Stimulated activated CD8-positive, alpha-beta memory T cell treated with anti-CD3 and anti-CD28 coated beads, Interleukin-12 subunit alpha, Interleukin-12 subunit beta, amount 100 ng/mL, for 4 hours (primary cell): ENCODE results near the gene AKR1C4.
"Not testable (repeated sequence)": the region's sequence is repeated elsewhere in the genome, so short reads cannot be mapped to it uniquely, and the experiment has no call there.

Source experiments
- DNase-seq: peaks from one replicate; pipeline ENCODE4 v3.0.0-alpha.2; 2020; ENCODE audit warnings: low read depth

The AKR1C4 gene

DNA sequence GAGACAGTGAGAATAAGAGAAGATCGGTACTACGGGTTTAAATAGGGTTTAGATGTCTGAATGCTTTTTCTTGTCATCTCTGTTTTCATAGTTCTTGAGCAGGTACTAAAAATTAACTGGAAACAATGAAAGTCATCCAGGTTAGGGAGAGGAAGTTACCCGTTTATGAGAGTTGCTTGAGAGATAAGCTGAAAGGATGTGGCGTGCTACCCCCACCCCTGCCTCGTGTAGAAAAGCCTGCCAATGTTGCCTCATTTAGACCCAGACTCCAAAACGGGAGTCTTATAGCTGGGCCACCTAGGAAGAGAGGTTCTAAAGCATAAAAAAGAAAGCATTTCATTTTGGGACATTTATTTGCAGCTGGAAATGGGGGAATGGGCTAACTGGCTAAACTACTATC is 10.2 kb downstream of the AKR1C4 start:
- DNase-seq, result no peak

DNA sequence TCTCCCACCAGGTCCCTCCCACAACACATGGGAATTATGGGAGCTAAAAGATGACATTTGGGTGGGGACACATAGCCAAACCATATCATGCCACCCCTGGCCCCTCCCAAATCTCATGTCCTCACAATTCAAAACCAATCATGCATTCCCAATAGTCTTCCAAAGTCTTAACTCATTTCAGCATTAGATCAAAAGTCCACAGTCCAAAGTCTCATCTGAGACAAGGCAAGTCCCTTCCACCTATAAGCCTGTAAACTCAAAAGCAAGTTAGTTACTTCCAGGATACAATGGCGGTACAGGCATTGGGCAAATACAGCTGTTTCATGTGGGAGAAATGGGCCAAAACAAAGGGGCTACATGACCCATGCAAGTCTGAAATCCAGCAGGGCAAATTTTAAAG is 13.1 kb downstream of the AKR1C4 start:
- DNase-seq, result not testable (repeated sequence)

GRCh38 chr10:5210261-5210660 is 13.6 kb downstream of the AKR1C4 start:
- not testable (repeated sequence) for DNase-seq

DNA sequence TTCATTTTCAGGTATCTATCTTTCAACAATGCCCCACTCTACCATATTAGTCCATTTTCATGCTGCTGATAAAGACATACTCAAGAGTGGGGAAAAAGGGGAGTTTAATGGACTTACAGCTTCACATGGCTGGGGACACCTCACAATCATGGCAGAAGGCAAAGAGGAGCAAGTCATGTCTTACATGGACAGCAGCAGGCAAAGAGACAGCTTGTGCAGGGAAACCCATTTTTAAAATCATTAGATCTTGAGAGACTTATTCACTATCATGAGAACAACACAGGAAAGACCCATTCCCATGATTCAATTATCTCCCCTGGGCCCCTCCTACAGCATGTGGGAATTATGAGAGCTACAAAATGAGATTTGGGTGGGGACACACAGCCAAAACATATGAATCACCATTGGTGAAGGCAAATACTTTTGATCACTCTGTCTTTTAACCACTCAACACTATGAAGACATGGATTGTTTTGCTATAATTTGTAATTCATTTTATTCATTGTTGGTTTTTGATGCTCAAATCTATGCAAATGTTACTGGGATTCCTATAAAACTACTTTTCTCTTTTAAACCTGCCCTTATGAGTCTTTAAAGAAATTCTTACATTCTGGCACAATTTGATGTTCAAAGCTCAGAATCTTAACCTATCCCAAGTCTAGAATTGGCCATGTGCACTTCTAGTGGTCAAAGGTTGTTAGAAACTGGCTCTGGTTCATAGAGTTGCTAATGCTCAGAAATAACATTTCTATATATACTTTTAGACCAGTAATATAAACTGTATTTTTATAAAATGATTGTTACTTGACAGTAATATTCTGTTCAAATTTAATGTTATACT is 15.3 kb downstream of the AKR1C4 start:
- DNase-seq, result no peak

GRCh38 chr10:5216801-5217200 is 20.2 kb downstream of the AKR1C4 start:
- DNase-seq, result no peak

GRCh38 chr10:5219262-5219661 is 22.6 kb downstream of the AKR1C4 start:
- no peak for DNase-seq

DNA sequence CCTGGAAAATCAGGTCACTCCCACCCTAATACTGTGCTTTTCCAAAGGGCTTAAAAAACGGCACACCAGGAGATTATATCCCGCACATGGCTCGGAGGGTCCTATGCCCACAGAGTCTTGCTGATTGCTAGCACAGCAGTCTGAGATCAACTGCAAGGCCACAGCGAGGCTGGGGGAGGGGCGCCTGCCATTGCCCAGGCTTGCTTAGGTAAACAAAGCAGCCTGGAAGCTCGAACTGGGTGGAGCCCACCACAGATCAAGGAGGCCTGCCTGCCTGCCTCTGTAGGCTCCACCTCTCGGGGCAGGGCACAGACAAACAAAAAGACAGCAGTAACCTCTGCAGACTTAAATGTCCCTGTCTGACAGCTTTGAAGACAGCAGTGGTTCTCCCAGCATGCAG is 26.3 kb downstream of the AKR1C4 start:
- not testable (repeated sequence) for DNase-seq

- no peak for DNase-seq
Measured at GRCh38 chr10:5229019-5229418, 32.4 kb downstream of the AKR1C4 start.

DNA sequence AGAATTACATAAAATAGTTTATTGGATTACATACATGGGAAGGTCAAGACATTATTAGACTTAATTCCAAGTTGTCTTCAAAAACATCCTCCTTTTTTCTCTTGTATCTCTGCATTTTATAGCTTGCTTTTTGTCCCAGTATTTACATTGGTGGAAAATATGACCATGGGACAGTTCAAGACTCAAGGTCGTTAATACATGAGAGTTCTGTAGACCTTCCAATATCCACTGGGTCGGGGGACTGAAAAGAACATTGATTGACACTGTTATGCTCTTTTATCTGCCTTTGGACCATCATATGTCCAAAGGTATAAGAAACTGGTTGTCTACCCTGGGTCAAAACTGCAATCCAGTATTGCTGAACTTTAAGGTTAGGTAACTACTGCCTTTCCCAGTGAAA is 36.7 kb downstream of the AKR1C4 start:
- DNase-seq, result no peak

DNA sequence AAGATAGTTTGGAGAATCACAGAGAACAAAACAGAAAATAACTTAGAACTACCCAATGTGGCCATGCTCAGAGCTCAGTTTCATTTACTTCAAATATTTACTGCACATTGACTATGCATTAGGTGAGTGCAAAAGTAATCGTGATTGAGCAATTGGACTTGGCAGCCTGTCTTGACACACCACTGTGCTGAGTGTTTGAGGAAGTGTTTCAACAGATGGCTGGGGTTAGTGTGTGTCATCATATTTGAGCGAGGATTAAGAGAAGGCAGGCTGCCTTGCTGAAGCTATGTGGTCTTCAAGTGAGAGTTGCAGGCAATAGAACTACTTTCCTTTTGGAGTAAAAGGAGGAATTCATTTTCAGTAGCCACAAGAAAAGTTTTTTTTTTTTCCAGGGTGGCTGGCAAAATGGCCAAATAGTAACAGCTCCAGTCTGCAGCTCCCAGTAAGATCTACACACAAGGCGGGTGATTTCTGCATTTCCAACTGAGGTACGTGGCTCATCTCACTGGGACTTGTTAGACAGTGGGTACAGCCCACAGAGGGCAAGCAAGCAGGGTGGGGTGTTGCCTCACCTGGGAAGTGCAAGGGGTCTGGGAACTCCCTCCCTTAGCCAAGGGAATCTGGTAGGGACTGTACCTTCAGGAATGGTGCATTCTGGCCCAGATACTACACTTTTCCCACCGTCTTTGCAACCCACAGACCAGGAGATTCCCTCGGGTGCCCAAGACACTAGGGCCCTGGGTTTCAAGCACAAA is 37.6 kb downstream of the AKR1C4 start:
- DNase-seq, result no peak

DNA sequence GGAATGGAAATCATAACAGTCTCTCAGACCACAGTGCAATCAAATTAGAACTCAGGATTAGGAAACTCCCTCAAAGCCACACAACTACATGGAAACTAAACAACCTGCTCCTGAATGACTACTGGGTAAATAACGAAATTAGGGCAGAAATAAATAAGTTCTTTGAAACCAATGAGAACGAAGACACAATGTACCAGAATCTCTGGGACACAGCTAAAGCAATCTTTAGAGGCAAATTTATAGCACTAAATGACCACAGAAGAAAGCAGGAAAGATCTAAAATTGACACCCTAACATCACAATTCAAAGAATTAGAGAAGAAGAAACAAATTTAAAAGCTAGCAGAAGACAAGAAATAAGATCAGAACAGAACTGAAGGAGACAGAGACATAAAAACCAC is 40.9 kb downstream of the AKR1C4 start:
- not testable (repeated sequence) for DNase-seq

DNA sequence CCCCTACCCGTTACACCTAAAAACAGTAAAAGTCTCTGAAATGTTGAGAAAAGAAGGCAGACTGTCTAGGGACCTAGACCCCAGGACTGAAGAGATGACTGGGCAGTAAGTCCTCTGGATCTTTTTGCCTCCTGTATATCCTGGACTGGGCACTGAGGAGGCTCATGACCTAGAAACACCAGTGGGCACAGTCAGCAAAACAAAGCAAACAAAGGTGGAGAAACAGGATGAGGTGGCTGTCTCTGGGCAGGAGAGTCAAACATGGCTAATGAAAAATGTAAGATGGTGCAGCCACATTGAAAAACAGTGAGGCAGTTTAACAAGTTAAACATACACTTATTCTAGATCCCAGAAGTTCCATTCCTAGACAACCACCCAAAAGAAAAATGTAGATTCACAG is 45.9 kb downstream of the AKR1C4 start:
- no peak for DNase-seq

GRCh38 chr10:5243521-5243987 is 46.9 kb downstream of the AKR1C4 start:
- DNase-seq, result no peak

DNA sequence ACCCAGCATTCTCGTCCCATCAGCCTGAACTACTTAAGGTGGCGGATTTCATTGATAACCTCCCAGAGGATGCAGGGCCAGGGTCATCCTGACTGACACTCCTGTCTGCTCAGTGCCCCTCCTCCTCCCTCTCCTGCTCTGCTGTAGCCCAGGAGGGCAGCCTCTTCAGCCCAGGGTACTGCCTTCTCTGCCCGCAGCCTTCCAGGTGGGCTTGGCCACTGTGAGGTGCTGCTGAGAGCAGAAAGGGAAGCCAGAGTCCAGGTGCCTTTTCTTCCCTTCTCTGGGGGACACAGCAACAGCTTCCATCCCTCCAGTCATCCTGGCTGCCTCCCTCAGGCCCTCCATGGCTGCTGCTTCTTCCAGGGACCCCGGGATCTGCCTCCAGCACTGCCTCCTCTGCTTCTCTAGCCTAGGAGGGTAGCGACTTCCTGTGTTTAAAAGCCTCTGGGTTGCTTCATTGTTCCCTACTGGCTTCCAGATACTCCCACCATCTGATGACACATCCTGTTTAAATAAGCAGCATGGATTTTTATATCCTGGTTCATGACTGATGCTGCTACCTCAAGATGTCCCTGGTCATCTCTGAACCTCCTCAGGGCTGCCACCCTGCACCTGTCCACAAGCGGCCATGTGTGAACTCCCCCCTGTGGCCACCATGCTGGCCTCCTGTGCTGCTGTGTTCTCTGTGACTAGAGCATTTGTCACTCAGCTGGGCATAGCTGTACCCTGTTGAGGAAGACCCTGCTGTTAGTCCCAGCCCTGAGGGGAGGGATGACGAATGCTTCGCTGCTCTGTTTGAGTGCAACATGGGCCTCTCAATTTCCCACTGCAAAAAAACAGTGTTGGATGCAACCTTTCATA is 55.8 kb downstream of the AKR1C4 start:
- no peak for DNase-seq

GRCh38 chr10:5254488-5254887 is 57.9 kb downstream of the AKR1C4 start:
- no peak for DNase-seq

- not testable (repeated sequence) for DNase-seq
Measured at GRCh38 chr10:5257768-5258167, 61.1 kb downstream of the AKR1C4 start.

- no peak for DNase-seq
Measured at GRCh38 chr10:5259132-5259951, 62.7 kb downstream of the AKR1C4 start.

- no peak for DNase-seq
Measured at GRCh38 chr10:5259952-5260578, 63.4 kb downstream of the AKR1C4 start.

- DNase-seq, result no peak
Measured at GRCh38 chr10:5260828-5261227, 64.2 kb downstream of the AKR1C4 start.

DNA sequence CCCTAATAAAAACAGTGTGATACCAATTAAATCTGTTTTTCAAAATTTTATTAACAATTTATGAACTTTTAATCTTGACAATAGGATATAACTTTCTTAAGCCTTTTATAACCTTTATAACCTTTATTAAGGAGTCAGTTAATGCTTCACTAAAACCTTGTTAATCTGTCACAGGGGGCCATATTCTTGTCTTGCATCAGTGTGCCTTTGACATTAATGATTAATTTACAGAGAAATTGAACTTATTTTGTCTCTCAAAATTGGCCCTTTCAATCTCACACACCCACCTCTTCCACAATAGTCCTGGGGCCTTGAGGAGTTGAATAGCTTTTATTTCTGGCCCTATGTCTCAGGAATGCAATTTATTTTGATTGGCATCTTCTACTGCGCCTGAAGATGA is 68.5 kb downstream of the AKR1C4 start:
- DNase-seq, result no peak

DNA sequence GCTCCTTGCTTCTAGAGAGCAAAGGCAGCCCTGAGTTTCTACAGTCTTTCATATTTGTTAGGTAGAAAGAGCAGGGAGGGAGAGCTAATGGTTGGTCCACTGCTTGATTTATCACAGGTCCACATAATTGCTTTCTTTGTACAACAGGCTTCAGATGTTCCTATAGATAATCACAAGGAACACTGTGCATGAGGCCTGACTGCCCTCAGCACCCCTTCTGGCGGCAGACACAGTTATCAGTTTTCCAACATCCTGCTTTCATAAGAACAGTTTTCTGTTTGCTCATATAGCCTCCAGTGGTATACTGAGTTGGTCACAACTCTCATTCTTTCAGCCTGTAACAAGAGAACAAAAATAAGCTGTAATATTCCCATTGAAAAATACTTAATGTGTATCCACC is 69.7 kb downstream of the AKR1C4 start:
- DNase-seq, result no peak
